Vagina (tissue), 2 donors: ENCODE results near the gene C16orf74. TPM values are rescaled to one million over a fixed set of nuclear protein-coding genes. Genes with fewer than 3 reads are reported as not detected.

Source experiments
- DNase-seq, 2 donors: peaks; one replicate each; pipeline ENCODE4 v3.0.0-alpha.2; 2017; ENCODE audit errors: extremely low spot score in 2 of 2
- H3K27ac ChIP-seq: fragments of 200-600 bp; sonication (generic); one replicate; pipeline ENCODE4 v1.5.1; 2019
- H3K27me3 ChIP-seq: fragments of 200-600 bp; sonication (generic); one replicate; pipeline ENCODE4 v1.5.1; 2019
- H3K36me3 ChIP-seq, 2 donors: fragments of 200-600 bp; sonication (generic); one replicate each; pipeline ENCODE4 v1.5.1; 2017 to 2019
- H3K4me1 ChIP-seq: fragments of 200-600 bp; sonication (generic); one replicate; pipeline ENCODE4 v1.5.1; 2019
- H3K4me3 ChIP-seq, 2 donors: fragments of 200-600 bp; sonication (generic); 1 replicate in 1 of 2; 2 replicates in 1 of 2; pipeline ENCODE4 v1.5.1; 2016 to 2019
- H3K9me3 ChIP-seq: fragments of 200-600 bp; sonication (generic); one replicate; pipeline ENCODE4 v1.5.1; 2019
- CTCF ChIP-seq, 3 experiments: fragments of 450-650 bp in 2 of 3; fragments of 200-600 bp in 1 of 3; sonication (generic) in 1 of 3; IDR thresholded peaks; one replicate each; pipeline ENCODE4 v1.5.1; 2017 to 2019; ENCODE audit warnings: antibody characterized with exemption in 3 of 3, mild to moderate bottlenecking in 2 of 3, moderate library complexity in 2 of 3
- POLR2A ChIP-seq, 2 donors: fragments of 450-650 bp; IDR thresholded peaks; one replicate each; pipeline ENCODE4 v1.6.1; 2017; ENCODE audit warnings: antibody characterized with exemption in 2 of 2, mild to moderate bottlenecking in 2 of 2, moderate library complexity in 2 of 2
- POLR2AphosphoS5 ChIP-seq, 2 donors: sonication (generic); formaldehyde crosslinking; IDR thresholded peaks; one replicate each; pipeline ENCODE4 v1.9.0; 2017; ENCODE audit warnings: antibody characterized with exemption in 2 of 2, mild to moderate bottlenecking in 2 of 2, low read depth in 1 of 2; ENCODE audit not compliant: insufficient read depth in 1 of 2
- intact Hi-C: fragments of 100-400 bp; cut with DNase I; formaldehyde crosslinking; loops from one replicate; pipeline ENCODE4 v1.15.1; 2023
- total RNA-seq: library from RNA; depleted of rRNA; stranded (reverse); fragments of >200 nt; gene quantifications from one replicate; pipeline ENCODE4 v1.2.3, GENCODE V29; 2016

C16orf74 gene
- total RNA-seq, 1 donor from 2014 or later = 18.2 TPM

DNA sequence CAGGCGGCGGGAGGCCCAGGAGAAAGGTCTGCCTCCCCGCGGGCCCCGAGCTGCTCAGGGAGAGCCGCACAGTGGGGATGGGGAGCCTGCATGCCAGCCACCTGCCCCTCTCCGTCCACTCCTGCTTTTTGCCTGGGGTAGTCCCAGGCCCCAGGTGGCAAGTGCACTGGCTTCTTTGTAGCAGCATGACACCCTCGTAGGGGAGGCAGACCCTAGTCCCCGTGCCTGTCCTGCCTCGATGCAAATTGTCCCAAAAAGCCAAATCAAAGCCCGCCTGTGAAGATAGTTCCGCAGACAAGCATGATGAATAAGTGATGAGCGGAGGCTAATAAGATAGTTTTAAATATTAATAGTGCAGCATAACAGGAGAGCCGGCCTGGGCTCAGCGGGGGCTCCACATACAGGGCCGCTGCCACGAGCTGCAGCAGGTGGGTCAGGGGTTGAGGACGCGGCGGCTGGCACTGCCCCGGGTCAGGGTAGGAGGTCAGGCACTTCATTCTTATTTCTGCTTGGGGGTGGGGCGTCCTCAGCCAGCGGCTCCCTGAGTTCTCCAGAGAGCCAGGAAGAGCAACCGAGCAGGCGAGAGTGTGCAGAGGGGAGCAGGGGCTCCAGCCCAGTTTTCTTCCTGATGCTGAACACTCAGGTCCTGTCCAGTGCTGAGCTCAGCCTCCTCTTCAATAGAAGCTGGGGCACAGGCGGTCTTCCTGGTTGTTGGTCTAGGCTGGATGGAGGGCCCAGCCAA lies 89.0 kb downstream of the C16orf74 start:
- Histone ChIP-seq H3K27me3 (no peaks in the 10 kb centered on the region), H3K27ac (no peak overlapping the region), H3K9me3 (no peaks in the 10 kb centered on the region), H3K36me3 (peaks cover 0 to 76% of the 10 kb centered on the region in 2 donors), H3K4me1 (peaks cover 6% of the 10 kb centered on the region), H3K4me3 (no peak overlapping the region)
- no peak for TF ChIP-seq POLR2A (IDR thresholded peaks at IDR 0.05)
- no peak for TF ChIP-seq POLR2AphosphoS5 (IDR thresholded peaks at IDR 0.05; ENCODE audit: insufficient read depth in 1 of 2, low read depth in 1 of 2)
- no peak for TF ChIP-seq CTCF (IDR thresholded peaks at IDR 0.05)
- intact Hi-C loops = no loop called here
- DNase-seq = no peak

DNA sequence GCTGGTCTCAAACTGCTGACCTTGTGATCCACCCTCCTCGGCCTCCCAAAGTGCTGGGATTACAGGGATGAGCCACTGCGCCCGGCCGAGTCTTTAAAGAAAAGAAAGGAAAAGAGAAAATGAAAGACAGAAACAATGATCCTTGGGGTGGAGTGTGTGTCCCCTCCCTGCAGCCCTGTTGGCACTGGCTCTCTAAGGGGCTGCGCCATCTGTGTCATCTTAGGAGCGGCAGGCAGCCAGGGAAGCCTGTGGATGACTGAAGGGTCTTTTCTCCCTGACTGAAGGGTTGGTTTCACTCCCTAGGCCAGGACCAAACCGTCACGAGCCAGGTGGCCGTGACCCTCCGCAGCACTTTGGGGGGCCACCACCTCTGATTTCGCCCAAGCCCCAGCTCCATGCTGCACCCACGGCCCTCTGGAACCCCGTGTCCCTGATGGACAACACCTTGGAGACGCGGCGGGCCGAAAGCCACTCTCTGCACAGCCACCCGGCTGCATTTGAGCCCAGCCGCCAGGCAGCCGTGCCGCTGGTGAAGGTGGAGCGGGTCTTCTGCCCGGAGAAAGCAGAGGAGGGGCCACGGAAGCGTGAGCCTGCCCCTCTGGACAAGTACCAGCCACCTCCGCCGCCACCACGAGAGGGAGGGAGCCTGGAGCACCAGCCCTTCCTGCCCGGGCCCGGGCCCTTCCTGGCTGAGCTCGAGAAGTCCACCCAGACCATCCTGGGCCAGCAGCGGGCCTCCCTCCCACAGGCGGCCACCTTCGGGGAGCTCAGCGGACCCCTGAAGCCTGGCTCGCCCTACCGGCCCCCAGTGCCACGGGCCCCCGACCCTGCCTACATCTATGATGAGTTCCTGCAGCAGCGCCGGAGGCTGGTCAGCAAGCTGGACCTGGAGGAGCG lies 89.8 kb downstream of the C16orf74 start:
- Histone ChIP-seq H3K9me3 (no peaks in the 10 kb centered on the region), H3K4me3 (no peak overlapping the region), H3K27me3 (no peaks in the 10 kb centered on the region), H3K4me1 (peaks cover 6% of the 10 kb centered on the region), H3K27ac (no peak overlapping the region), H3K36me3 (peaks cover 0 to 75% of the 10 kb centered on the region in 2 donors)
- TF ChIP-seq POLR2AphosphoS5 (IDR thresholded peaks at IDR 0.05; ENCODE audit: insufficient read depth in 1 of 2, low read depth in 1 of 2) (no peak), CTCF (IDR thresholded peaks at IDR 0.05) (no peak), POLR2A (IDR thresholded peaks at IDR 0.05) (no peak)
- intact Hi-C loops = no loop called here
- no peak for DNase-seq

DNA sequence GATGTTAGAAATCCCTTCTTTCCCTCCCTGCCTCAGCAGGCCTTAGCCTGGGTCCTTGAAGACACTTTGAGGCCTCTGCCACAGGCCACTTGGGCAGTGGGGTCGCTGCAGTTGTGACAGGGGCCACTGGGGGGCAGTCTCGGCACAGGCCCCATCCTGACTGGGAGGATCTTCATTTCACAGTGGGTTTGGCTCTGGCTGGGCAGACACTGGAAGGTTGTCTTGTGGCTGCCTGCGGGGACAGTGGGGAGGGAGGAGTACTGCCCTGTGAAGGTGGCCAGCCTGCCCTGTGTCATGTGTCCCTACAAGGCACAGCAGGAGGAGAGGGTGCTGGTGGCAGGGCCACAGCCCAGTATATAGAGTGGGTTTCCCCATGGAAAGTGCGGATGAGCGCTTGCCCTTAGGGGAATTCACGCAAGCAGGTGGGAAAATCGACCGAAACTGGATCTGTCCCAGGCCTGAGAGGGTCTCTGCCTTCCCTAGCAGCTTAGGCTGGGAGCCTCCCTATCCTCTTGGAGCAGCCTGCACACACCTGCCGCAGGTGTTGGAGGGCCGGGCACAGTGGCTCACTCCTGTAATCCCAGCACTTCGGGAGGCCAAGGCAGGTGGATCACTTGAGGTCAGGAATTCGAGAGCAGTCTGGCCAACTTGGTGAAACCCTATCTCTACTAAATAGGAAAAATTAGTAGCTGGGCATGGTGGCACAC lies 90.9 kb downstream of the C16orf74 start:
- TF ChIP-seq POLR2AphosphoS5 (IDR thresholded peaks at IDR 0.05; ENCODE audit: insufficient read depth in 1 of 2, low read depth in 1 of 2) (no peak), CTCF (IDR thresholded peaks at IDR 0.05) (peak in 2 of 3 experiments; percentile 42 to 57), POLR2A (IDR thresholded peaks at IDR 0.05) (no peak)
- no peak overlapping the region for H3K27ac ChIP-seq
- no peak overlapping the region for H3K4me3 ChIP-seq
- H3K9me3 ChIP-seq = no peaks in the 10 kb centered on the region
- H3K36me3 ChIP-seq = peaks cover 0 to 75% of the 10 kb centered on the region in 2 donors
- H3K27me3 ChIP-seq = no peaks in the 10 kb centered on the region
- DNase-seq = no peak
- H3K4me1 ChIP-seq = peaks cover 9% of the 10 kb centered on the region
- intact Hi-C loops = no loop called here

GRCh38 chr16:85659336-85659735 lies 91.6 kb downstream of the C16orf74 start:
- Histone ChIP-seq H3K9me3 (no peaks in the 10 kb centered on the region), H3K27me3 (no peaks in the 10 kb centered on the region), H3K27ac (no peak overlapping the region), H3K4me1 (peaks cover 15% of the 10 kb centered on the region), H3K4me3 (no peak overlapping the region), H3K36me3 (peaks cover 0 to 75% of the 10 kb centered on the region in 2 donors)
- intact Hi-C loops = no loop called here
- no peak for DNase-seq
- no peak for TF ChIP-seq CTCF (IDR thresholded peaks at IDR 0.05)
